ENCODE data around the gene SV2C.

Gene SV2C

DNA sequence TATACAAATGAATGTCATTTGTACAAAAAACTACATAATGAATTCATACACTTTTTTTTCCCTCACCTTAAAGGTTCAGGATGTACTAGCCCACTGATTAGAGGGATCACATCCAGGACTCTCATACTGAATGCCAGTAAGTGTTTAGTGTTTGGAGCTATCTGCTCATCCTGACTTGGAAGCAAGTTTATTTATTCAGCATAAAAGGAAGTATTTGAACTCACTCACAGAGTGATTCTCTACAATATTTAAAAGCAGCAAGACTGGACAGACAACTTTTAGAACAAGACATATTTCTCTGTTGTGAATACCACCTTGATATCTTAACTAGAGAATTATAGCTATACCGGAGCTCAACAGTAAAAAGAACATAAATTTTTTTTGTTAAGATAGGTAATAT lies 305.1 kb downstream of the SV2C start:
- TF ChIP-seq, protein P1, sequence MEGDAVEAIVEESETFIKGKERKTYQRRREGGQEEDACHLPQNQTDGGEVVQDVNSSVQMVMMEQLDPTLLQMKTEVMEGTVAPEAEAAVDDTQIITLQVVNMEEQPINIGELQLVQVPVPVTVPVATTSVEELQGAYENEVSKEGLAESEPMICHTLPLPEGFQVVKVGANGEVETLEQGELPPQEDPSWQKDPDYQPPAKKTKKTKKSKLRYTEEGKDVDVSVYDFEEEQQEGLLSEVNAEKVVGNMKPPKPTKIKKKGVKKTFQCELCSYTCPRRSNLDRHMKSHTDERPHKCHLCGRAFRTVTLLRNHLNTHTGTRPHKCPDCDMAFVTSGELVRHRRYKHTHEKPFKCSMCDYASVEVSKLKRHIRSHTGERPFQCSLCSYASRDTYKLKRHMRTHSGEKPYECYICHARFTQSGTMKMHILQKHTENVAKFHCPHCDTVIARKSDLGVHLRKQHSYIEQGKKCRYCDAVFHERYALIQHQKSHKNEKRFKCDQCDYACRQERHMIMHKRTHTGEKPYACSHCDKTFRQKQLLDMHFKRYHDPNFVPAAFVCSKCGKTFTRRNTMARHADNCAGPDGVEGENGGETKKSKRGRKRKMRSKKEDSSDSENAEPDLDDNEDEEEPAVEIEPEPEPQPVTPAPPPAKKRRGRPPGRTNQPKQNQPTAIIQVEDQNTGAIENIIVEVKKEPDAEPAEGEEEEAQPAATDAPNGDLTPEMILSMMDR (IDR thresholded peaks at IDR 0.05), result no peak

DNA sequence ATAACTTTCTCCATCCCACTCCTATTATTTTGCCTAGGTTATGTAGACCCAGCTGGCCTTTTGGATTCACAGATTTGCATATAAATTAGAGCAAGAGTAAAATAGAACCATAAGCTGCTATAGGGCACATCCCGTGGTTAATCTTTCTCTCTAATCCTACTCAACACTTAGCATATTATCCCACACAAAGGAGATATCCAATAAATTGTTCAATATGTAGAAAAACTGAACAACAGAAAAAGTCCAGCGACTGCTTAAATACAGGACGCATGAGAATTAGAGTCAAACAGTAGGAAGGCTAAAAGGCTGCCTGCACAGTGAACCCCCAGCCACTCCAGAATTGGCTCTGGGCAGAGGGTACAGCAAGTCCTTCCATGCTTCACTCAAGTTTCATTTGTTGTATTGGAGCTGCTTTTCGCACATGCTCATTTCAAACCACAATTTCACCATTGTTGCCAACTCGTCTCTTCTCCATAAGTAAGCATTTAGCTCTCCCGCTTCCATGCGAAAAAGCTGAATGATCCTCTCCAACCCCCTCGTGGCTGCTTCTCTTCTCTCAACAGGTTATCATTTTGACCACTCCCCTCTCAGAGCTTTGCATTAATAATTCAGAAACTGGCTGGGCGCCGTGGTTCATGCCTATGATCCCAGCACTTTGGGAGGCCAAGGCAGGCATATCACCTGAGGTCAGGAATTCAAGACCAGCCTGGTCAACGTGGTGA lies 305.8 kb downstream of the SV2C start:
- TF ChIP-seq, protein P1 (IDR thresholded peaks at IDR 0.05), result no peak

DNA sequence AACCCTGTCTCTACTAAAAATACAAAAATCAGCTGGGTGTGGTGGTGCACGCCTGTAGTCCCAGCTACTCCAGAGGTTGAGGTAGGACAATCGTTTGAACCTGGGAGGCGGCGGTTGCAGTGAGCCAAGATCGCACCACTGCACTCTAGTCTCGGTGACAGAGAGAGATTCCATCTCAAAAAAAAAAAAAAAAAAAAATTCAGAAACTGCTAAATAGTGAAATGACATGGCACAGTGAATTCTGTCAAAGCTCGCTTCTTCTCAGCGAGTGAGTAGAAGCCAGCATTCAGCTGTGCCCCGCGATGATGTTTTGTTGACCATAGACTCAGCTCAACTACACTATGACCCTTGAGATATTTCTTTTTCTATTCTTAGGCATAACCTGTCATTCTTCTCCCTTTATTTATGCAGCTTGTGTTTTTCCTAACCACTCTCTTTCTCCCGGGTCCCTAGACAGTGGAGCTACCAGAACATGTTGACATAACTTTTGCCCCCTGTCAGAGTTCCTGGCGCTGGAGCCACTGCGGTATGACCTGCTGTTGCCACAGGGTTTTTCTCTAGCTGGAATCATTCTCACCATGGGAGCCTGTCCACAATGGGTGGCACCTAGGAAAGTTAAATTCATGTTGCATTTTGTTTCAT lies 306.5 kb downstream of the SV2C start:
- TF ChIP-seq, protein P1 (IDR thresholded peaks at IDR 0.05), result no peak

DNA sequence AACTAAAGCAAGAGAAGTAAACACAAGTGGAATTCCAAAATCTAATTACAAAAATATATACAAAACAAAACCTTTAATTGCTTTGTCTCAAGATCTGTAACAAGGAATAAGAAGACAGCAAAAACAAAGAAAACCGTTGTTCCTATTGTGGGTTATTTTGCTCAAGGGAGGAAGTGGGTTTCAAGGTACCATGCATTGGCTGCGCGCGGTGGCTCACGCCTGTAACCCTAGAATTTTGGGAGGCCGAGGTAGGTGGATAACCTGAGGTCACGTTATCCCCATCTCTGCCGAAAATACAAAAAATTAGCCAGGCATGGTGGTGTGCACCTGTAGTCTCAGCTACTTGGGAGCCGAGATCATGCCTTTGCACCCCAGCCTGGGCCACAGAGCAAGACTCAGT lies 307.8 kb downstream of the SV2C start:
- TF ChIP-seq, protein P1 (IDR thresholded peaks at IDR 0.05), result no peak

DNA sequence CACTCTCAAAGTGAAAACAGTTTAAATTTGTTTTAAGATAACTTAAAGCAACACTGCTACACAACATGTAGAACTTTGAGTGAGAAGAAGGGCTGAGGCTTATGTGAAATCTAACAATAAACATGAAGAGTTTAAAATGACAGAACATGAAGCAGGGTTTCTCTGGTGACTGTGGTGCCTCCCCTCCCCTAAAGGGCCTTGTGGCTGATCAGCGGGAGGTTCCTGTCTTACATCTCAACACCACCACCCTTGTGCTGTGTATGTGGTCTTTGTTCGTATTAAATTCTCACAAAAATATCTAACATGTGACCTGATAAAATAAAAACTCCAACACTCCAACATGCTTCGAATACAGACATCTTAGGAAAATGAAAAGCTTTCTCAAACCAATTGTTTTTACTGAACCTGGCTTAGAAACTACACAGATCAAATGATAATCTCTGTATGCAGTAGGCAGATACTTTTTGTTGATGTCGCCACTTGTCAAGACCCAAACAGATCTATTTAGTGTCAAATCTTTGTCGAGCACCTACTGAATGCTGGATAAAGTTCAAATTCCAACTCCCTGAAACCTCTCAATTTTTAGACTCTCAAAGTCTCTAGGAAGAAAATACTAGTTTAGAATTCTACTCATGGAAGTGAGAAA lies 310.0 kb downstream of the SV2C start:
- TF ChIP-seq, protein P1 (IDR thresholded peaks at IDR 0.05), result no peak

DNA sequence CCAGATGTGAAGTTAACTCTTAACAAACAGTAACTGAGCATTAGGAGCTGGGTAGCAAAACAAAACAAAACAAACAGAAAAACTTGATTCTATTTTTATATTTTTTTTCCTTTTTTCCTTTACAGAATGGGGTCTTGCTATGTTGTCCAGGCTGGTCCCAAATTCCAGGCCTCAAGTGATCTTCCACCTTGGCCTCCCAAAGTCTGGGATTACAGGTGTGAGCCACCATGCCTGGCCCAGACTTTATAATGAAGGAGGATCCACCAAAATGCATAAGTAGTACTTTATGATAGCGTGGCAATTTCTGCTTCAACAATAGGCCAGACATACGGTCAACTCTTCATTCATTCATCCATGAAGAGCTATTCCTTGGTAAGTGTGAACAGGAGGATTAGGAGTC lies 314.0 kb downstream of the SV2C start:
- TF ChIP-seq, protein P1 (IDR thresholded peaks at IDR 0.05), result no peak

DNA sequence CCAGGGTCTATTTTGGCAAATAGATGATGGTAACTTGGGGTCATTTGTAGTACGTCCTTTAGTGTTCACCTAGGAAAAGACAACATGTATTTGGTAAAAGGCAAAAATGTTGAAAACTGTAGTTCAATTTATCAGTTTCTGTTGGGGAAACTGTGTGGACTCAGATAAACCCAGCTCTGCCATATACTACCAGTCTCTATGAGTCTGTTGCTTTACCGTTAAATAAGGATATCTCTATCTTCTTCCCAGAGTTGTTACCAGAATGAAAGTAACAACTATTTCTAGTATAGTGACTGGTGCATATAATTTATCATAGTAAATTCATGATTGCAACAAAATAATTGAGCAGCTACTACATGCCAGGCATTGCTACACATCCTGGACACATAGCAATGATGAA lies 316.1 kb downstream of the SV2C start:
- TF ChIP-seq, protein P1 (IDR thresholded peaks at IDR 0.05), result no peak
